HepG2 (cell line): ENCODE data around the gene HACD2. TPM values are rescaled to one million over a fixed set of nuclear protein-coding genes. Genes with fewer than 3 reads are reported as not detected.

ENCODE experiments used
- BCL3 ChIP-seq: sonication (generic); formaldehyde crosslinking; IDR thresholded peaks from 2 replicates; pipeline ENCODE4 v1.5.1; 2020; ENCODE audit warnings: mild to moderate bottlenecking, missing genetic modification reagents, moderate library complexity
- CC2D1A ChIP-seq: sonication (generic); formaldehyde crosslinking; IDR thresholded peaks from 2 replicates; pipeline ENCODE4 v1.8.1; 2023; ENCODE audit warnings: mild to moderate bottlenecking, missing genetic modification reagents
- CREBL2 ChIP-seq: sonication (generic); formaldehyde crosslinking; IDR thresholded peaks from 2 replicates; pipeline ENCODE4 v1.8.1; 2023; ENCODE audit warnings: missing genetic modification reagents, mild to moderate bottlenecking, borderline replicate concordance
- EZH2 ChIP-seq: conservative IDR thresholded peaks from 2 replicates; pipeline ENCODE4 v1.6.1; 2012; ENCODE audit warnings: mild to moderate bottlenecking, low read depth, low read length, moderate library complexity
- FOXP4 ChIP-seq: sonication (generic); formaldehyde crosslinking; IDR thresholded peaks from 2 replicates; pipeline ENCODE4 v1.4.0; 2020; ENCODE audit warnings: missing genetic modification reagents
- HBP1 ChIP-seq: IDR thresholded peaks from 2 replicates; pipeline ENCODE4 v1.6.1; 2016; ENCODE audit warnings: low read depth, control low read depth
- NCOR1 ChIP-seq: fragments of 200-600 bp; sonication (generic); IDR thresholded peaks from 2 replicates; pipeline ENCODE4 v1.7.0; 2017; ENCODE audit warnings: antibody characterized with exemption, low read length, borderline replicate concordance
- NFKBIZ ChIP-seq: IDR thresholded peaks from 2 replicates; pipeline ENCODE4 v1.6.1; 2018; ENCODE audit warnings: missing genetic modification reagents, missing compliant biosample characterization
- NR2C2 ChIP-seq: sonication (generic); formaldehyde crosslinking; IDR thresholded peaks from 2 replicates; pipeline ENCODE4 v1.4.0; 2020; ENCODE audit warnings: missing genetic modification reagents, mild to moderate bottlenecking, moderate library complexity, borderline replicate concordance
- POLR2G ChIP-seq: fragments of 200-400 bp; formaldehyde crosslinking; IDR thresholded peaks from 2 replicates; pipeline ENCODE4 v1.6.1; 2018; ENCODE audit warnings: mild to moderate bottlenecking, low read depth, low read length, moderate library complexity
- TAF15 ChIP-seq: fragments of 200-400 bp; formaldehyde crosslinking; IDR thresholded peaks from one replicate; pipeline ENCODE4 v1.6.1; 2018; ENCODE audit warnings: mild to moderate bottlenecking, low read depth, low read length; ENCODE audit not compliant: poor library complexity, severe bottlenecking
- THAP9 ChIP-seq: sonication (generic); formaldehyde crosslinking; IDR thresholded peaks from 2 replicates; pipeline ENCODE4; 2020; ENCODE audit warnings: missing genetic modification reagents, mild to moderate bottlenecking, borderline replicate concordance
- TOE1 ChIP-seq: sonication (generic); formaldehyde crosslinking; IDR thresholded peaks from 2 replicates; pipeline ENCODE4 v1.4.0; 2020; ENCODE audit warnings: mild to moderate bottlenecking, missing genetic modification reagents
- ZBTB43 ChIP-seq: sonication (generic); formaldehyde crosslinking; conservative IDR thresholded peaks from 2 replicates; pipeline ENCODE4 v1.4.0; 2020; ENCODE audit warnings: missing genetic modification reagents
- ZFP36L1 ChIP-seq: sonication (generic); formaldehyde crosslinking; IDR thresholded peaks from 2 replicates; pipeline ENCODE4 v1.8.0; 2022; ENCODE audit warnings: mild to moderate bottlenecking, missing genetic modification reagents, moderate library complexity
- ZNF12 ChIP-seq: sonication (generic); formaldehyde crosslinking; IDR thresholded peaks from 2 replicates; pipeline ENCODE4 v1.5.0; 2020; ENCODE audit warnings: missing genetic modification reagents
- ZNF138 ChIP-seq: sonication (generic); formaldehyde crosslinking; IDR thresholded peaks from 2 replicates; pipeline ENCODE4 v1.5.0; 2020; ENCODE audit warnings: mild to moderate bottlenecking, low read depth, missing genetic modification reagents
- ZNF382 ChIP-seq: sonication (generic); formaldehyde crosslinking; IDR thresholded peaks from 2 replicates; pipeline ENCODE4 v1.5.0; 2020; ENCODE audit warnings: missing genetic modification reagents, mild to moderate bottlenecking, borderline replicate concordance
- ZNF580 ChIP-seq: IDR thresholded peaks from 2 replicates; pipeline ENCODE4 v1.6.1; 2016; ENCODE audit warnings: low read depth, borderline replicate concordance
- ZNF746 ChIP-seq: sonication (generic); formaldehyde crosslinking; IDR thresholded peaks from 2 replicates; pipeline ENCODE4 v1.8.0; 2022; ENCODE audit warnings: mild to moderate bottlenecking, missing genetic modification reagents
- polyA plus RNA-seq, 8 experiments: library from polyadenylated mRNA; depleted of rRNA in 3 of 8; stranded (reverse) in 7 of 8; unstranded in 1 of 8; fragments of >200 nt; fragmentation: Illumina TruSeq in 4 of 8; extraction: Trizol in 4 of 8; gene quantifications; 2 replicates each; pipeline versions ENCODE4 v1.2.1 to v1.2.3, GENCODE V29; 2011 to 2016; ENCODE audit warnings: low read depth in 4 of 8, missing spikeins in 1 of 8, mixed read lengths in 1 of 8; ENCODE audit not compliant: insufficient read depth in 1 of 8
- total RNA-seq, 5 experiments: library from RNA; depleted of rRNA; stranded (reverse); fragments of >200 nt; fragmentation: Illumina TruSeq; extraction: Trizol; gene quantifications; 2 replicates each; pipeline ENCODE4 v1.2.3, GENCODE V29; 2016; ENCODE audit warnings: low read depth in 1 of 5

The HACD2 gene
- total and polyA plus RNA-seq, 2 of the 13 experiments (the other 11 are each of a cell fraction or from before 2014, with no cell fraction given), result 47.0 to 50.4 TPM

GRCh38 chr3:123584284-123584987 is 417 bp downstream of the HACD2 start (continued):
- TF ChIP-seq HBP1 (CRISPR knock-in tag), result no peak
- TF ChIP-seq ZNF746 (CRISPR knock-in tag), result no peak
- TF ChIP-seq TOE1 (CRISPR knock-in tag), result no peak
- no peak for TF ChIP-seq POLR2G
- no peak for TF ChIP-seq TAF15
- TF ChIP-seq EZH2, result no peak
- no peak for TF ChIP-seq NFKBIZ (CRISPR knock-in tag)
- no peak for TF ChIP-seq BCL3 (CRISPR knock-in tag)
- TF ChIP-seq NR2C2, result no peak
- TF ChIP-seq ZBTB43, result no peak
- TF ChIP-seq CC2D1A (CRISPR knock-in tag), result no peak
- TF ChIP-seq FOXP4 (CRISPR knock-in tag), result no peak
- TF ChIP-seq ZNF12 (CRISPR knock-in tag), result no peak
- TF ChIP-seq THAP9 (CRISPR knock-in tag), result no peak
- no peak for TF ChIP-seq ZNF382 (CRISPR knock-in tag)
- no peak for TF ChIP-seq NCOR1
- TF ChIP-seq ZNF580 (CRISPR knock-in tag), result no peak
- no peak for TF ChIP-seq CREBL2 (CRISPR knock-in tag)
- no peak for TF ChIP-seq ZNF138 (CRISPR knock-in tag)
- no peak for TF ChIP-seq ZFP36L1 (CRISPR knock-in tag)
